NCI-H2227 treated with DMSO at 0.1 percent for 48 hours (cell line): ENCODE results near the gene WSB1.

ENCODE experiments used
- DNase-seq: peaks from one replicate; lab custom pipeline; 2025; lab: John Stamatoyannopoulos, UW

The WSB1 gene

GRCh38 chr17:27280527-27280926, 13.4 kb upstream of the WSB1 start:
- no peak for DNase-seq

- no peak for DNase-seq
Observed at GRCh38 chr17:27281438-27281837, 12.5 kb upstream of the WSB1 start.

GRCh38 chr17:27282054-27282551, 11.8 kb upstream of the WSB1 start:
- no peak for DNase-seq

DNA sequence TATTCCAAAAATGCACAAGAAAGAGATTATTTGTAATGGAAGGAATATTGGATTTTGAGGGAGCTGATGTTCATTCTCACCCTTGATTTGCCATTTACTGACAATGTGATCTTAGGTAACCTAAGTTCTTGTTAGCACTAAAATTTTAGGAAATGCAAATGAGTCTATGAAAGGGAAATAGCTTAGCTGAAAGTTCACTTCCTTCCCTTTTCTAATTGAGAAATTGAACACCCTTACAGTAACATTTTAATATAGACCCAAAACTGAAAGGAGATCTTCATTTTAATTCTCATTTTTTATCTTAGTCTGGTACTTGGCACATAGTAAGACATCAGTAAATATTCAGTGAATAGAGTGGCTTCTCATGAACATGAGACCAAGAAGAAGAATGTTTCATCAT, 10.9 kb upstream of the WSB1 start:
- DNase-seq: no peak

DNA sequence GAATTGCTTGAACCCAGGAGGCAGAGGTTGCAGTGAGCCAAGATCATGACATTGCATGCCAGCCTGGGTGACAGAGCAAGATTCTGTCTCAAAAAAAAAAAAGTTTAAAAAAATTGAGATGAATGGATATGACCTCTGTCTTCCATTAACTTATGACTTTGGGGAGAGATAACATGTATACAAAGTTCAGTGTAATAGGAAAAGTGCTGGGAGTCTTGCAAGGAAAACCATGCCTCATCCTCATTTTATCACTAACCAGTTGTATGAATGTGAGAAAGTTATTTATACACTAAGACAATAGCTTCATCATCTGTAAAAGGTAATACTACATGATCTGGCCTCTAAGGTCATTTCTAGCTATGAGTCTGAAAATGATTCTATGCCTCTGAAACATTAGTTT, 10.2 kb upstream of the WSB1 start:
- DNase-seq: no peak

DNA sequence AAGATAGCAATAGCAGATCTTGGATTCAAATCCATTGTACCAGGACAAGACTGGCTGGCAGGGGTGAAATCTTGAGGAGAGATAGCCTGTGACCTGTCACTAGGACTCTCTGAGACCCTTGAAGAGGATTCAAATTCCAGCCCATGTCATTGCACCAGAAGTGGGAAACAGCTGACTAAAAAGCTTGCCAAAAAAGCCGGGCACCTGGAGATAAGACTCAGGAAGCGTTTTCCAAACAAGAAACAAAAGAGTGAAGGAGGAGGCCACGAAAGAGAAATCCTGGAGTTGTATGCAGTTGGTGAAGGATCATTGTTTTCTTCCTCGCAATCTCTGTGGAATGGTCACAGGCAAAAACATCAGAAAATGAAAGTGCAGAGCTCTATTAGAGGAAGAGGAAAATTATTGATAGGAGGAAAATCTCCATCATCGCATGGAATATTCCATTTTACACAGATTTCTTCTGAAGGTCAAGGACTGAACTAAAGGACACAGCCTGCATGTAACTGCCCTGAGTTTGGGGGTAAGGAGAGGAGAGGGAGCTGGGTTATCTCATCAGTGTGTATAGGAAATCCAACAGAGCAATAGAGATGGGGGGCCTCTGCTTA, 9.0 kb upstream of the WSB1 start:
- no peak for DNase-seq

DNA sequence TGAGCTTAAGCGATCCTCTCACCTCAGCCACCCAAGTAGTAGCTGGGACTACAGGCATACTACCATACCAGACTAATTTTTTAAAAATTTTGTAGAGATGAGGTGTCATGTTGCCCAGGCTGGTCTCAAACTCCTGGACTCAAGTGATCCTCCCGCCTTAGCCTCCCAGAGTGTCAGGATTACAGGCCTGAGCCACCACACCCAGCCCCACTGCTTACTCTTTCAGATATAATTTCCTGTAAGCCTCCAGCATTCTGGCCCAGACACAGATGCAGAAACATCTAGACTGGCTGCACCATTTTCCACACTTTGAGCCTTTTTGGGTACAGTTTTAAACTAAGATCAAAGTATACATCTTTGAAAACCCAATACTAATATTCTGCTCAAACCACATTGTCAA, 8.4 kb upstream of the WSB1 start:
- no peak for DNase-seq

DNA sequence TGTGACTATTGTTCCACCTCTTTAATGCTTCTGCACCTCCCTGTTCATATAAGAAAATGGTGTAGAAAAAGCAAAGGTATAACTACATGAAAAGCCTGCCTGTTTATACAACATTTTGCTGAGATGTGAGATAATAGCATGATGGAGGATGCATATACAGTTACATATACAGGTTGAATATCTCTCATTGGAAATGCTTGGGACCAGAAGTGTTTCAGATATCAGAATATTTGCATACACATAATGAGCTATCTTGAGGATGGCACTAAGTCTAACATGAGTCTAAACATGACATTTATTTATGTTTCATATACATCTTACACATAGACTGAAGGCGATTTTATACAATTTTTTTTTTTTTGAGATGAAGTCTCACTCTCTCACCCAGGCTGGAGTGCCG, 5.7 kb upstream of the WSB1 start:
- no peak for DNase-seq

- DNase-seq: no peak
Observed at GRCh38 chr17:27289856-27290255, 4.1 kb upstream of the WSB1 start.

- no peak for DNase-seq
Observed at GRCh38 chr17:27290916-27291598, 2.9 kb upstream of the WSB1 start.

GRCh38 chr17:27293359-27293897, 486 bp upstream of the WSB1 start:
- no peak for DNase-seq

DNA sequence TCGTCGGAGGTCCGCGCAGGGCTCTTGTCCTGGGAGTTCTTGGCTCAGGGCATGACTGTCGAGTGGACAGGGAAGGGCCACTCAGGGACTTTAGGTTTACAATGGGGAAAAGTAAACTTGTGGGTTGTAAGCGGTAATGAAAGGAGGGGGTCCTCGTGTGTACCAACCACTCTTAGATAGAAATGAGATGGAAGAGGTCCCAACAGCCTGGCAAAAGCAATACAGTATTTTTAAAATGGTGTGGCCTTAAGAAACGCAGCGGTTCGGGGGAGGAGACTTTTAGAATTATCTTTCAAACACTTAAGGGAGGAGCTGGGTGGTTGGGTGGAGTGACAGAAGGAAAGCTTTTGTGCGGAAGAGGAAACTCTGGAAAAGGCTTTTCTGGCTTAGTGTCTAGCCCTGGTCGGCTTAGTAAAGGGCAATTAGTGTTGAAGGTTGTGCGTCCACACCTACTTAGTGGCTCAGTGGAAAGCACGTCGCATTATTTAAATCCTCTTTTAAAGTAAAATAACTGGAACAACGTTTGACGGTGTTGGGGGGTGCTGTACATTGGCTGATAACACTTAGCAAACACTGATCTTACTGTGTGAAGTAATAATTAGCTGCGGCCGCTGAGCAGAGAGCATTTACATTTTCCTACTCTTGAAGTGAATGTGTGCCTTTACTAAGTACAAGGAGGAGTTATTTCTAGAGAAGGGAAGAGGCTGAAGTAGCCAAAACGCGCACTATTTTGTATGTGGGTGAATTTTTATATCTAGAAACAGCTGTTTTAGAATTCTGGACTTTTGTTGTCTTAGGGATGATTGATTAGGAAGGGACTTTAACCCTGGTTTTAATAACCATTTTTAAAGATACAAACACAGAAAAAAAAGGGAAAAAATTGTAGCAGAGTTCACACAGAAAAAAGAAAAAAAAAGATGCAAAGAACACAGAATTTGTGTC, 1.0 kb downstream of the WSB1 start:
- peak; percentile 51 for DNase-seq

- DNase-seq: no peak
Observed at GRCh38 chr17:27295945-27296344, 2.0 kb downstream of the WSB1 start.

DNA sequence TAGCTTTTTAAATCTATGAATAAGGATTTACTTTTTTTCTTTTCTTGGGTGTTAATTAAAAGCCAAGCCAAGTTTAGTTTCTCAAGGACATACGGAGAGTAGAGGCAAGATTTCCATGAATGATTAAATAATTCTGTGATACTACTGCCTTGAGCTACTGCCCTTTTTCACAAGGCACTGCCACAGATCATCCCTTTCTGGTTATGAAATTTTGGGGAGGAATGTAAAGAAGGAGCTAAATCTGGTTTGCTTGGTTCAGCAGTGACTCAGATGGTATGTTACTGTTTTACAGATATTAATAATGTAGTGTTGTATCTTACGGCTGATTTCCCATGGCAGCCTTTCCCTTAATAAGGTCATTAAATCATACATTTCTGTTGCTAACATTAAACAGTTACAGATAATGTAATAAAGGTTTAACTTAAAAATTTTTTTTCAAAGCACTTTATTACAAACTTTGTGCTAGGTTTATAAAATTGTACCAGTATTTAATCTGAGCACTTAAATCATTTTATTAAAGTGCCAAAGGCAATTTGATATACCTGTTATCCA, 2.6 kb downstream of the WSB1 start:
- no peak for DNase-seq

DNA sequence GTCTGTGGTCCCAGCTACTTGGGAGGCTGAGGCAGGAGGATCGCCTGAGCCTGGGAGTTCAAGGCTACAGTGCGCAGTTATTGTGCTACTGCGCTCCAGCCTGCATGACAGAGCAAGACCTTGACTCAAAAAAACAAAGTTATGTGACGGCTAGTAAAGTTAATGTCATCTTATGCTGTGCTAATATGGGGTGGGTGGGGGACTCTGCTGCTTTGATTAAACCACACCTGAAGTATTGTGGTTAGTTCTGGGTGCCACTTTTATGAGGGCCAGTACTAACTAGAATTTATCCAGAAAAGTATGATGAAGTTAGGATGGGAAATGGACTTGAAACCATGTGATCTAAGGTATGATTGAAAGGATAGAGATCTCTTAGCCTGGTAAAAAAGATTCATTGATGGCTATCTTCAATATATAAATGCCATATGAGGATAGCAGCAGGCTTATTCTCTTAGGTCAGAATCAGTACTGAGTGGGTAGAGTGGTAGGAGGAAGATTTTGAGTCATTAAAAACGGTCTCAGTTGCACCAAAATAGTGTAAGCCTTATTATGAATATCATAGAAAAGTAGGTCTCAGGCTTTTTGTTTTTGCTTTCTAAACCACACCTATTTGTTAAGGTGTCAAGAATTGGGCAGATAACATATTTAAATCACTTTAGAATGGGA, 5.6 kb downstream of the WSB1 start:
- DNase-seq: no peak

GRCh38 chr17:27303734-27304133, 9.8 kb downstream of the WSB1 start:
- no peak for DNase-seq

DNA sequence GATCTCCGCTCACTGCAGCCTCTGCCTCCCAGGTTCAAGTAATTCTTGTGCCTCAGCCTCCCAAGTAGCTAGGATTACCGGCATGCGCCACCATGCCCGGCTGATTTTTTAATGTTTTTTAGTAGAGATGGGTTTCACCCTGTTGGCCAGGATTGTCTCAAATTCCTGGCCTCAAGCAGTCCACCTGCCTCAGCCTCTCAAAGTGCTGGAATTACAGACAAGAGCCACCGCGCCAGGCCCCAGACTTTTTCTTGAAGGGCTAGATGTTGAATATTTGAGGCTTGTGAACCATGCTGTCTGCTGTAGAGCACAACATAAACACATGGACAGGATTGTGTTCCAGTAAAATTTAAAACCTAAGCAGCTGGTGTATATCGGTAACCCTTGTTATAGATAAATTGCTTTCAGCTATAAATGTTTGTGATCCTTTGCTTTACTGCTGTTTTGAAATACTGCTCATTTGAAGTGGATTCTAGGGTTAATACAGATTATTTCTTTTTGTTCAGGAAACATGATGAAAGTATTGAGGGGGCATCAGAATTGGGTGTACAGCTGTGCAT, 12.4 kb downstream of the WSB1 start:
- no peak for DNase-seq

GRCh38 chr17:27310565-27311110, 16.7 kb downstream of the WSB1 start:
- no peak for DNase-seq

- DNase-seq: no peak
Observed at GRCh38 chr17:27313301-27313700, 19.4 kb downstream of the WSB1 start.

GRCh38 chr17:27315322-27315721, 21.4 kb downstream of the WSB1 start:
- peak; percentile 87 for DNase-seq
